OCI-LY1 (cell line): Measurements from ENCODE around the gene ATP5MK.
"Not testable (repeated sequence)": the region's sequence is repeated elsewhere in the genome, so short reads cannot be mapped to it uniquely, and the experiment has no call there.

ENCODE experiments used
- H2AFZ ChIP-seq: fragments of 200-600 bp; sonication (generic), shearing (Covaris generic); 2 replicates; pipeline ENCODE4 v1.6.0; 2014; ENCODE audit warnings: antibody characterized with exemption, mild to moderate bottlenecking, low read length
- H3F3A ChIP-seq: fragments of 200-600 bp; sonication (generic), shearing (Covaris generic); 2 replicates; pipeline ENCODE4 v1.6.0; 2014; ENCODE audit warnings: mild to moderate bottlenecking, antibody characterized with exemption, low read length, moderate library complexity; ENCODE audit not compliant: insufficient read depth
- H3K27ac ChIP-seq: fragments of 200-600 bp; sonication (generic); 2 replicates; pipeline ENCODE4 v1.5.1; 2014; ENCODE audit warnings: low read length, mixed run types, mild to moderate bottlenecking, low read depth; ENCODE audit not compliant: poor library complexity, severe bottlenecking
- H3K27me3 ChIP-seq: fragments of 200-600 bp; sonication (generic); 2 replicates; pipeline ENCODE4 v1.6.0; 2014; ENCODE audit warnings: antibody characterized with exemption, mild to moderate bottlenecking, low read length, moderate library complexity; ENCODE audit not compliant: insufficient read depth
- H3K36me3 ChIP-seq: fragments of 200-600 bp; sonication (generic); 2 replicates; pipeline ENCODE4 v1.6.1; 2014; ENCODE audit warnings: mild to moderate bottlenecking, antibody characterized with exemption, low read length, moderate library complexity, mixed read lengths; ENCODE audit not compliant: insufficient read depth
- H3K4me1 ChIP-seq: fragments of 200-600 bp; sonication (generic); 2 replicates; pipeline ENCODE4 v1.5.1; 2014; ENCODE audit warnings: mild to moderate bottlenecking, low read length, moderate library complexity; ENCODE audit not compliant: insufficient read depth, severe bottlenecking
- H3K4me2 ChIP-seq: fragments of 200-600 bp; sonication (generic), shearing (Covaris generic); 2 replicates; pipeline ENCODE4 v1.6.1; 2014; ENCODE audit warnings: low read length
- H3K4me3 ChIP-seq: fragments of 200-600 bp; sonication (generic); 2 replicates; pipeline ENCODE4 v1.5.1; 2014; ENCODE audit warnings: low read length, low read depth, mild to moderate bottlenecking, mixed read lengths; ENCODE audit not compliant: poor library complexity, severe bottlenecking
- H3K79me2 ChIP-seq: fragments of 200-600 bp; shearing (Covaris generic); 2 replicates; pipeline ENCODE4 v1.6.1; 2016; ENCODE audit warnings: mixed run types, low read length, mixed read lengths; ENCODE audit not compliant: insufficient read depth
- H3K9ac ChIP-seq: fragments of 200-600 bp; sonication (generic), shearing (Covaris generic); 2 replicates; pipeline ENCODE4 v1.6.1; 2014; ENCODE audit warnings: mild to moderate bottlenecking, low read length, mixed read lengths
- H3K9me2 ChIP-seq: fragments of 200-600 bp; sonication (generic), shearing (Covaris generic); 2 replicates; pipeline ENCODE4 v1.6.1; 2014; ENCODE audit warnings: low read depth, mild to moderate bottlenecking, low read length, mixed read lengths
- H3K9me3 ChIP-seq: fragments of 200-600 bp; shearing (Covaris generic); 2 replicates; pipeline ENCODE4 v1.6.1; 2014; ENCODE audit warnings: low read length, mixed read lengths
- H4K20me1 ChIP-seq: fragments of 200-600 bp; sonication (generic), shearing (Covaris generic); 2 replicates; pipeline ENCODE4 v1.6.0; 2016; ENCODE audit warnings: mild to moderate bottlenecking, low read length; ENCODE audit not compliant: insufficient read depth
- EZH2 ChIP-seq: fragments of 200-600 bp; sonication (generic), shearing (Covaris generic); IDR thresholded peaks from 2 replicates; pipeline ENCODE4 v1.8.0; 2017; ENCODE audit warnings: borderline replicate concordance, mixed run types, mild to moderate bottlenecking, antibody characterized with exemption, low read length, moderate library complexity, mixed read lengths
- TF ChIP-seq, protein P1 (sequence below): fragments of 200-600 bp; sonication (generic), shearing (Covaris generic); IDR thresholded peaks from 2 replicates; pipeline ENCODE4 v1.5.1; 2017; ENCODE audit warnings: mild to moderate bottlenecking, antibody characterized with exemption, low read length, moderate library complexity, mixed read lengths

ATP5MK gene

DNA sequence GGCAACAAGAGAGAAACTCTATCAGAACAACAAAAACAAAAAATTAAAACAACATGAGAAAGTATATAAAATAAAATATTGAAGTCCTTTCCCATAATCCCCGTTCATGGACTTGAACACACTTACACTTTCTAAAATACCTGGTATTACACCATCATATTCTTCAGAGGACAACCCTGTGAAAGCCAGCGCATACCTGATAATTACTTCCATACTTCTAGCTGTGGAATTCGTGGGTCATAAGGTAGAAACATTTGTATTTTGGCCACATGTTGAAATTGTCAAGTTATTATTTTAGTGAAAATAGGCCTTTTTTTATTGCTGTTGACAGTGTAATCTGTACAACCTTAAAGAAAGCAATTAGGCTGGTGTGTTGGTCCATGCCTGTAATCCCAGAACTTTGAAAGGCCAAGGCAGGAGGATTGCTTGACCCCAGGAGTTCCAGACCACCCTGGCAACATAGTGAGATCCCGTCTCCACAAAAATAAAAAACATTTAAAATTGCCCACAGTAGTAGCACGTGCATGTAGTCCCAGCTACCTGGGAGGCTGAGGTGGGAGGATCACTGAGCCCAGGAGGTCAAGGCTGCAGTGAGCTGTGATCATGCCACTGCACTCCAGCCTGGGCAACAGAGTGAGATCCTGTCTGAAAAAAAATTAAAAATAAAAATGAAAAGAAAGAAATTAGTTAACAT lies 40.2 kb downstream of the ATP5MK start:
- TF ChIP-seq, protein P1, sequence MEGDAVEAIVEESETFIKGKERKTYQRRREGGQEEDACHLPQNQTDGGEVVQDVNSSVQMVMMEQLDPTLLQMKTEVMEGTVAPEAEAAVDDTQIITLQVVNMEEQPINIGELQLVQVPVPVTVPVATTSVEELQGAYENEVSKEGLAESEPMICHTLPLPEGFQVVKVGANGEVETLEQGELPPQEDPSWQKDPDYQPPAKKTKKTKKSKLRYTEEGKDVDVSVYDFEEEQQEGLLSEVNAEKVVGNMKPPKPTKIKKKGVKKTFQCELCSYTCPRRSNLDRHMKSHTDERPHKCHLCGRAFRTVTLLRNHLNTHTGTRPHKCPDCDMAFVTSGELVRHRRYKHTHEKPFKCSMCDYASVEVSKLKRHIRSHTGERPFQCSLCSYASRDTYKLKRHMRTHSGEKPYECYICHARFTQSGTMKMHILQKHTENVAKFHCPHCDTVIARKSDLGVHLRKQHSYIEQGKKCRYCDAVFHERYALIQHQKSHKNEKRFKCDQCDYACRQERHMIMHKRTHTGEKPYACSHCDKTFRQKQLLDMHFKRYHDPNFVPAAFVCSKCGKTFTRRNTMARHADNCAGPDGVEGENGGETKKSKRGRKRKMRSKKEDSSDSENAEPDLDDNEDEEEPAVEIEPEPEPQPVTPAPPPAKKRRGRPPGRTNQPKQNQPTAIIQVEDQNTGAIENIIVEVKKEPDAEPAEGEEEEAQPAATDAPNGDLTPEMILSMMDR = no peak
- no peak for TF ChIP-seq EZH2
- Histone ChIP-seq H3K27me3 (no peaks in the 10 kb centered on the region), H3K9me3 (no peaks in the 10 kb centered on the region), H3K4me1 (peaks cover 6% of the 10 kb centered on the region), H2AFZ (no peak overlapping the region), H3F3A (0 out of 2 replicates have a peak, but pooled peaks cover 2% of the 10 kb centered on the region), H3K4me2 (no peak overlapping the region), H3K27ac (no peak overlapping the region), H3K9me2 (no peaks in the 10 kb centered on the region), H3K79me2 (no peaks in the 10 kb centered on the region), H3K36me3 (no peaks in the 10 kb centered on the region), H3K4me3 (no peak overlapping the region), H3K9ac (no peak overlapping the region), H4K20me1 (no peaks in the 10 kb centered on the region)

DNA sequence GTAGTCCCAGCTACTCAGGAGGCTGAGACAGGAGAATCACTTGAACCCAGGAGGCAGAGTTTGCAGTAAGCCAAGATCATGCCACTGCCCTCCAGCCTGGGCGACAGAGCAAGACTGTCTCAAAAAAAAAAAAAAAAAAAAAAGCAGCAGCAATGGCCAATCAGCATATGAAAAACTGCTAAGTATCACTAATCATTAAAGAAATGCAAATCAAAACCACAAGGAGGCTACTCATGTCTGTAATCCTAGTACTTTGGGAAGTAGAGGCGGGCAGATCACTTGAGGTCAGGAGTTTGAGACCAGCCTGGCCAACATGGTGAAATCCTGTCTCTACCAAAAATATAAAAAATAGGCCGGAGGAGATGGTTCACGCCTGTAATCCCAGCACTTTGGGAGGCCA lies 41.7 kb downstream of the ATP5MK start:
- H2AFZ ChIP-seq, H3K27me3 ChIP-seq, H3K79me2 ChIP-seq, H3K9me2 ChIP-seq, H3K4me2 ChIP-seq, H3K9me3 ChIP-seq, H3K9ac ChIP-seq, H3F3A ChIP-seq, H3K27ac ChIP-seq, H4K20me1 ChIP-seq, H3K4me3 ChIP-seq, H3K36me3 ChIP-seq: not testable (repeated sequence)
- peaks cover 13% of the 10 kb centered on the region for H3K4me1 ChIP-seq

DNA sequence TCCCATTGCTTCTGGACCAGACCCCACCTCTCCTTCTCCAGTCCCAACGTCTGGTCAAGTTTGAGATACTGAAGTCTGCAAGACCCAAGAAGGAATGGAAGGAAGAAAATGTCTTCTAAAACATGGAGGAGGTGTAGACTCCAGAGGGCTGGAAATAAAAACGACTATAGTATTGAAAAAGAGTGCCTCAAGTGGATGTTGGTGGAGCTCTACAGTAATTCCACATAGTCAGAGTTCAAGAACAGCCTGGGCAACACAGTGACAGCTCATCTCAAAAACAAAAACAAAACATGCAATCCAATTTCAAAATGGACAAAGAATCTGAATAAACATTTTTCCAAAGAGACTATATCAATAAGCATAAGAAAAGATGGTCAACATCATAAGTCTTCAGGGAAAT lies 43.0 kb downstream of the ATP5MK start:
- peaks cover 21% of the 10 kb centered on the region for H3K4me1 ChIP-seq
- no peak overlapping the region for H3K9ac ChIP-seq
- H3K27ac ChIP-seq = no peak overlapping the region
- no peaks in the 10 kb centered on the region for H3K9me3 ChIP-seq
- peaks cover 9% of the 10 kb centered on the region; the same call in 1 of the 2 replicates for H3K36me3 ChIP-seq
- no peak overlapping the region for H3K4me3 ChIP-seq
- no peaks in the 10 kb centered on the region for H3K27me3 ChIP-seq
- no peaks in the 10 kb centered on the region for H4K20me1 ChIP-seq
- no peak overlapping the region for H3K4me2 ChIP-seq
- H3K9me2 ChIP-seq = no peaks in the 10 kb centered on the region
- peaks cover 8% of the 10 kb centered on the region for H3K79me2 ChIP-seq
- no peak for TF ChIP-seq EZH2
- TF ChIP-seq, protein P1 = peak; percentile 7; the same call in 1 of the 2 replicates
- H2AFZ ChIP-seq = no peak overlapping the region
- 0 out of 2 replicates have a peak, but pooled peaks cover 2% of the 10 kb centered on the region for H3F3A ChIP-seq
